Effector memory CD8-positive, alpha-beta T cell (primary cell): ENCODE measurements around the gene VCX2.
"Not testable (repeated sequence)": the region's sequence is repeated elsewhere in the genome, so short reads cannot be mapped to it uniquely, and the experiment has no call there.

Experiments used
- ATAC-seq: fragments of 150-1000 bp; cut with Tn5 transposase; replicated peaks from 2 replicates; pipeline ENCODE4 v1.10.0; 2021; ENCODE audit warnings: mild to moderate bottlenecking, moderate library complexity
- DNase-seq, 3 experiments: peaks; one replicate each; pipeline ENCODE4 v3.0.0; 2021
- H3K27ac Mint-ChIP-seq, 2 donors: one replicate each; pipeline ENCODE4 v1.8.0; 2022; ENCODE audit warnings: mild to moderate bottlenecking in 2 of 2, mixed read lengths in 2 of 2, moderate library complexity in 2 of 2
- H3K27me3 Mint-ChIP-seq, 2 donors: one replicate each; pipeline ENCODE4 v1.8.0; 2022; ENCODE audit warnings: mixed read lengths in 2 of 2
- H3K36me3 Mint-ChIP-seq: one replicate; pipeline ENCODE4 v1.8.0; 2022; ENCODE audit warnings: mild to moderate bottlenecking, moderate library complexity, mixed read lengths; ENCODE audit not compliant: insufficient read depth
- H3K4me1 Mint-ChIP-seq, 2 donors: one replicate each; pipeline ENCODE4 v1.8.0; 2022; ENCODE audit warnings: low read depth in 2 of 2, mixed read lengths in 2 of 2
- H3K4me3 Mint-ChIP-seq, 2 donors: one replicate each; pipeline ENCODE4 v1.8.0; 2022; ENCODE audit warnings: mild to moderate bottlenecking in 2 of 2, mixed read lengths in 2 of 2, moderate library complexity in 2 of 2
- H3K9me3 Mint-ChIP-seq, 2 donors: one replicate each; pipeline ENCODE4 v1.8.0; 2022; ENCODE audit warnings: mixed read lengths in 2 of 2

The VCX2 gene

GRCh38 chrX:8144925-8145324 is 26.1 kb downstream of the VCX2 start:
- DNase-seq: no peak
- H3K4me1 Mint-ChIP-seq: no peaks in the 10 kb centered on the region
- H3K9me3 Mint-ChIP-seq: peaks cover 3 to 6% of the 10 kb centered on the region in 2 donors
- no peak overlapping the region for H3K27ac Mint-ChIP-seq
- no peak overlapping the region for H3K4me3 Mint-ChIP-seq
- H3K27me3 Mint-ChIP-seq: no peaks in the 10 kb centered on the region
- ATAC-seq: no peak
- H3K36me3 Mint-ChIP-seq: no peaks in the 10 kb centered on the region

GRCh38 chrX:8141896-8142295 is 29.2 kb downstream of the VCX2 start:
- no peak for ATAC-seq
- no peak overlapping the region for H3K27ac Mint-ChIP-seq
- no peaks in the 10 kb centered on the region for H3K9me3 Mint-ChIP-seq
- H3K27me3 Mint-ChIP-seq: no peaks in the 10 kb centered on the region
- no peaks in the 10 kb centered on the region for H3K36me3 Mint-ChIP-seq
- no peak overlapping the region for H3K4me3 Mint-ChIP-seq
- H3K4me1 Mint-ChIP-seq: no peaks in the 10 kb centered on the region
- no peak for DNase-seq

DNA sequence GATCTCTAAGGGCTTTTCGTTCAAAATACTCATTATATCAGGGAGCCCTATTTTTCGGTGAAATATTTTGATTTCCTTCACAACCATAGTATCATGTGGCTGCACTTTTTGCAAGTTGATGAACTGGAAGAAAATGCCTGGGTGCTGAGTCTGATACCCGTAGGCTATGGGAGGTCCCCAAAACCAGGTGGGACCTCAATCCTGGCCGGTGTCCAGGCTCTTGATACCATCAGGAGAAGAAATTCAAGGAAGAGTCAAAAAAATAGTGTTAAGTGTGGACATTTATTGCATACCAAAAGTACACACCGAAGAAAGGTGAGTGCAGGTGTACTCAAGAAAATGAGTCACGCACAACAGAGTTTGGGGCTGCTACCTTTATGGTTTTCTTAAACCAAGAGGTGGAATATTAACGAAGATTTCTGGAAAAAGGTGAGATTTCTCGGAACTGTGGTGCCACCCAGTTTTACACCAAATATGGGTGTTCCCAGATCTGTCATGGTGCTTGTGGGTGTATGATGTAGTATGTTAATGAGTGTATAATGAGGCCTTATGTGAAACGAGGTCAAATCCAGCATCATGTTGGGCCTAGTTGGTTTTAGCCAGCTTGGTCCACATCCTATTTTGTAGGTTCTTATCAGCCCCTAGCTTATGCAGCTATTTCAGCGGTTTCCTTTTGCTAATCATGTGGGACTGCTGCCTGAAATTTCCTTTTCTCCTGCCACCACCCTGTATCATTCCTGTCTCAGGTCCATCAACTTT is 29.9 kb downstream of the VCX2 start:
- Mint-ChIP-seq H3K9me3 (no peaks in the 10 kb centered on the region), H3K27ac (no peak overlapping the region), H3K36me3 (no peaks in the 10 kb centered on the region), H3K27me3 (no peaks in the 10 kb centered on the region), H3K4me3 (no peak overlapping the region), H3K4me1 (no peaks in the 10 kb centered on the region)
- DNase-seq: no peak
- ATAC-seq: no peak

DNA sequence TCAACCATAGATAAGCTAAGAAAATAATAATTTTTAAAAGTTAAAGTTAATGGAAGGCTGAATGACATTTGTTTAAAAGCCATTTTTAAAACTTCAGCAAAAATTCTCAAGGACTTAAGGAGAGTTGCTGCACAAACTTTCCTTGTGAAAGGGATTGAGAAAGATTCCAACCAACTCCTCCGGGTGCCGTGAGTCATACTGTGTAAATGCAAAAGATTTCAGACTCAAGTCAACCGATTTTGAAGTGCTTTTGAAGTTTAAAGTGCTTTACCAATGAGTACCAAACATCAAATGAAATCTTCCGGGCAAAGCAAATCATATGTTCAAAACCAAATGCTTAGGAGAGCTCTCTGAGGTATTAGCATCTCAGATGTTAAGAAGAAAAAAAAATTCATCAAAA is 31.4 kb downstream of the VCX2 start:
- no peaks in the 10 kb centered on the region for H3K27me3 Mint-ChIP-seq
- no peaks in the 10 kb centered on the region for H3K9me3 Mint-ChIP-seq
- H3K4me3 Mint-ChIP-seq: no peak overlapping the region
- H3K27ac Mint-ChIP-seq: no peak overlapping the region
- ATAC-seq (no peak), DNase-seq (no peak)
- no peaks in the 10 kb centered on the region for H3K36me3 Mint-ChIP-seq
- H3K4me1 Mint-ChIP-seq: no peaks in the 10 kb centered on the region

GRCh38 chrX:8138252-8138651 is 32.8 kb downstream of the VCX2 start:
- no peaks in the 10 kb centered on the region for H3K4me1 Mint-ChIP-seq
- no peak overlapping the region for H3K27ac Mint-ChIP-seq

GRCh38 chrX:8126648-8127047 is 44.4 kb downstream of the VCX2 start:
- ATAC-seq (no peak), DNase-seq (no peak)
- H3K27ac Mint-ChIP-seq: no peak overlapping the region
- H3K36me3 Mint-ChIP-seq: no peaks in the 10 kb centered on the region
- no peaks in the 10 kb centered on the region for H3K9me3 Mint-ChIP-seq
- H3K27me3 Mint-ChIP-seq: no peaks in the 10 kb centered on the region
- H3K4me3 Mint-ChIP-seq: no peak overlapping the region
- no peaks in the 10 kb centered on the region for H3K4me1 Mint-ChIP-seq

More at GRCh38 chrX:8138252-8138651, 32.8 kb downstream of the VCX2 start:
- DNase-seq (no peak), ATAC-seq (no peak)
- H3K4me3 Mint-ChIP-seq: no peak overlapping the region
- H3K27me3 Mint-ChIP-seq: no peaks in the 10 kb centered on the region
- no peaks in the 10 kb centered on the region for H3K36me3 Mint-ChIP-seq
- H3K9me3 Mint-ChIP-seq: no peaks in the 10 kb centered on the region

DNA sequence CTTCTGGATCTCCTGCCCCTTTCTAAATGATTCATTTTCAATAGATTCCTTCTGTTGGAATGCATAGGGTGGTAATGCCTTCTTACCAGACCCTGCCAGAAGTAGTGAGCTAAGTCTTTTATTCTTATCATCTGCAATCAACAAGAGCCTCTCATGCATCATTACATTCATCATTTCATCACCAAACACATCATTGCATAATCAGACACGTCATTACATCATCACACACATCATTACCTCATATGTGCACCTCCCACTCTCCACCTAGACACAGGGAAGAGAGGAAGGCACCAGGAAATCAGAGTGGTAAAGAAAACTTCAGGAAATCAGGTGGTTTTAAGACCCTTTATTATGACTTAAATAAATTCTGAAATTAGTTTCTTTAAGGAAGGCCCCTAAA is 45.0 kb downstream of the VCX2 start:
- Mint-ChIP-seq H3K27me3 (no peaks in the 10 kb centered on the region), H3K9me3 (no peaks in the 10 kb centered on the region), H3K27ac (no peak overlapping the region), H3K4me3 (no peak overlapping the region), H3K36me3 (no peaks in the 10 kb centered on the region), H3K4me1 (no peaks in the 10 kb centered on the region)
- DNase-seq: no peak
- no peak for ATAC-seq

GRCh38 chrX:8125566-8125965 is 45.5 kb downstream of the VCX2 start:
- H3K27me3 Mint-ChIP-seq: no peaks in the 10 kb centered on the region
- no peak for ATAC-seq
- H3K4me3 Mint-ChIP-seq: no peak overlapping the region

DNA sequence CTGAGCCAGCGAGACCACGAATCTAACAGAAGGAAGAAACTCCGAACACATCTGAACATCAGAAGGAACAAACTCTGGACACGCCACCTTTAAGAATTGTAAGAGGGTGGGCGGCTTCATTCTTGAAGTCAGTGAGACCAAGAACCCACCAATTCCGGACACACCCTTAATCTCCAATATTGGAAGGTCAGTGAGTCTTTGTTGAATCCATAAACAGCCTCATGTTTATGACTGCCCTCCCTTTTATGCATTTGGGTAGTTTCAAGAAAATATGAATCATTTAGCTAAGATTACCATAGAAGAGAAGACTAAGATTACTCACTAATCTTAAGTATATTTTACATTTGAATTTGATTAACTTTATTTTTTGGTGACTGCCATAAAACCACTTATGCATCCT is 48.5 kb downstream of the VCX2 start:
- Mint-ChIP-seq H3K36me3 (no peaks in the 10 kb centered on the region), H3K4me3 (no peak overlapping the region), H3K27ac (no peak overlapping the region), H3K9me3 (no peaks in the 10 kb centered on the region), H3K27me3 (no peaks in the 10 kb centered on the region), H3K4me1 (no peaks in the 10 kb centered on the region)
- DNase-seq: no peak
- no peak for ATAC-seq

More at GRCh38 chrX:8125566-8125965, 45.5 kb downstream of the VCX2 start:
- H3K27ac Mint-ChIP-seq: no peak overlapping the region
- no peaks in the 10 kb centered on the region for H3K9me3 Mint-ChIP-seq
- no peaks in the 10 kb centered on the region for H3K4me1 Mint-ChIP-seq
- H3K36me3 Mint-ChIP-seq: no peaks in the 10 kb centered on the region
- no peak for DNase-seq

DNA sequence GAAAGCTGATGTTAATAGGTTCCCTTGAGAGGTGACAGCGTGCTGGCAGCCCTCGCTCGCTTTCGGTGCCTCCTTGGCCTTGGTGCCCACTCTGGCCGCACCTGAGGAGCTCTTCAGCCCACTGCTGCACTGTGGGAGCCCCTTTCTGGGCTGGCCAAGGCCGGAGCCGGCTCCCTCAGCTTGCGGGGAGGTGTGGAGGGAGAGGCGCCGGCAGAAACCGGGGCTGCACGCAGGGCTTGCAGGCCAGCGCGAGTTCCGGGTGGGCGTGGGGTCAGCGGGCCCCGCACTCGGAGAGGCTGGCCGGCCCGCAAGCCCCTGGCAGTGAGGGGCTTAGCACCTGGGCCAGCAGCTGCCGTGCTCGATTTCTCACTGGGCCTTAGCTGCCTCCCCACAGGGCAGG is 49.7 kb downstream of the VCX2 start:
- H3K9me3 Mint-ChIP-seq, DNase-seq, H3K27me3 Mint-ChIP-seq, H3K36me3 Mint-ChIP-seq, H3K27ac Mint-ChIP-seq, H3K4me1 Mint-ChIP-seq, H3K4me3 Mint-ChIP-seq, ATAC-seq: not testable (repeated sequence)
